Neuronal stem cell (in vitro differentiated cells): ENCODE data around the gene CD79A. TPM values are rescaled to one million over a fixed set of nuclear protein-coding genes. Genes with fewer than 3 reads are reported as not detected.

Experiments used
- DNase-seq: peaks from one replicate; pipeline ENCODE4 v3.0.0-alpha.2; 2013; ENCODE audit warnings: low spot score
- H2AFZ ChIP-seq: one replicate; pipeline ENCODE4 v1.6.1; 2013; ENCODE audit warnings: mild to moderate bottlenecking, low read length, inconsistent platforms
- H2AK5ac ChIP-seq: 2 replicates; pipeline ENCODE4 v1.6.1; 2013; ENCODE audit warnings: low read depth, mild to moderate bottlenecking, inconsistent platforms, low read length, moderate library complexity, mixed read lengths
- H2BK120ac ChIP-seq: 2 replicates; pipeline ENCODE4 v1.6.1; 2013; ENCODE audit warnings: low read depth, mild to moderate bottlenecking, inconsistent platforms, low read length, moderate library complexity, mixed read lengths
- H2BK12ac ChIP-seq: one replicate; pipeline ENCODE4 v1.6.1; 2013; ENCODE audit warnings: low read length, inconsistent platforms
- H2BK15ac ChIP-seq: 2 replicates; pipeline ENCODE4 v1.6.1; 2013; ENCODE audit warnings: mild to moderate bottlenecking, low read length, inconsistent platforms, mixed read lengths
- H2BK5ac ChIP-seq: one replicate; pipeline ENCODE4 v1.6.1; 2013; ENCODE audit warnings: inconsistent platforms, mild to moderate bottlenecking, low read length, moderate library complexity
- H3K14ac ChIP-seq: one replicate; pipeline ENCODE4 v1.6.1; 2013; ENCODE audit warnings: low read length, inconsistent platforms
- H3K18ac ChIP-seq: 2 replicates; pipeline ENCODE4 v1.6.1; 2013; ENCODE audit warnings: low read length, inconsistent platforms
- H3K23ac ChIP-seq: 2 replicates; pipeline ENCODE4 v1.6.1; 2013; ENCODE audit warnings: low read depth, mild to moderate bottlenecking, mixed read lengths, low read length, inconsistent platforms; ENCODE audit not compliant: poor library complexity
- H3K27ac ChIP-seq: replicated peaks from 3 replicates; pipeline ENCODE4 v1.5.1; 2013; ENCODE audit warnings: low read length, inconsistent platforms
- H3K27me3 ChIP-seq, 3 experiments: 2 replicates each; pipeline ENCODE4 v1.6.1; 2013; ENCODE audit warnings: low read length in 3 of 3, mild to moderate bottlenecking in 2 of 3, inconsistent platforms in 1 of 3, low read depth in 1 of 3, mixed read lengths in 1 of 3, moderate library complexity in 1 of 3; ENCODE audit not compliant: control insufficient read depth in 3 of 3, insufficient read depth in 3 of 3
- H3K36me3 ChIP-seq, 2 donors: replicated peaks in 1 of 2; 2 replicates each; pipeline ENCODE4 v1.6.1; 2013; ENCODE audit warnings: low read length in 2 of 2; ENCODE audit not compliant: control insufficient read depth in 2 of 2, insufficient read depth in 2 of 2
- H3K4ac ChIP-seq: 2 replicates; pipeline ENCODE4 v1.6.1; 2013; ENCODE audit warnings: inconsistent platforms, mild to moderate bottlenecking, low read length, moderate library complexity
- H3K4me1 ChIP-seq, 2 donors: 1 replicate in 1 of 2; 2 replicates in 1 of 2; pipeline ENCODE4 v1.6.1; 2013; ENCODE audit warnings: low read length in 2 of 2, low read depth in 1 of 2; ENCODE audit not compliant: control insufficient read depth in 2 of 2, insufficient read depth in 1 of 2
- H3K4me2 ChIP-seq: one replicate; pipeline ENCODE4 v1.6.1; 2013; ENCODE audit warnings: mild to moderate bottlenecking, low read length, inconsistent platforms; ENCODE audit not compliant: insufficient read depth, poor library complexity, severe bottlenecking
- H3K4me3 ChIP-seq, 2 donors: 2 replicates each; pipeline ENCODE4 v1.5.1; 2013; ENCODE audit warnings: low read length in 2 of 2, mild to moderate bottlenecking in 2 of 2, inconsistent platforms in 1 of 2, moderate library complexity in 1 of 2
- H3K79me1 ChIP-seq: one replicate; pipeline ENCODE4 v1.6.1; 2013; ENCODE audit warnings: low read depth, mild to moderate bottlenecking, inconsistent platforms, low read length, moderate library complexity
- H3K9ac ChIP-seq: one replicate; pipeline ENCODE4 v1.6.1; 2013; ENCODE audit warnings: mild to moderate bottlenecking, low read depth, low read length, inconsistent platforms; ENCODE audit not compliant: poor library complexity
- H3K9me3 ChIP-seq, 2 donors: replicated peaks in 1 of 2; 2 replicates each; pipeline versions ENCODE3 to v1.6.1; 2013; ENCODE audit warnings: low read length in 2 of 2, mild to moderate bottlenecking in 2 of 2, inconsistent platforms in 1 of 2, low read depth in 1 of 2, mixed read lengths in 1 of 2, moderate library complexity in 1 of 2; ENCODE audit not compliant: control insufficient read depth in 2 of 2, insufficient read depth in 1 of 2
- H4K8ac ChIP-seq: one replicate; pipeline ENCODE4 v1.6.1; 2013; ENCODE audit warnings: low read depth, mild to moderate bottlenecking, inconsistent platforms, low read length, moderate library complexity
- H4K91ac ChIP-seq: one replicate; pipeline ENCODE4 v1.6.1; 2013; ENCODE audit warnings: low read length, low read depth, mild to moderate bottlenecking, inconsistent platforms; ENCODE audit not compliant: poor library complexity
- WGBS, 2 donors: extraction: QIAGEN DNeasy Blood & Tissue Kit; methylation state at CpG; one replicate each; pipeline ENCODE4 v1.1.7; 2013; ENCODE audit warnings: missing lambda C conversion rate in 2 of 2, mixed read lengths in 1 of 2; ENCODE audit not compliant: insufficient read length in 2 of 2, insufficient replicate concordance in 1 of 2; ENCODE audit errors: extremely low coverage in 2 of 2; 5-methylcytosine and 5-hydroxymethylcytosine counted together
- polyA plus RNA-seq, 2 experiments: library from polyadenylated mRNA; stranded (reverse); fragments of 200-250 nt; gene quantifications; one replicate each; pipeline ENCODE4 v1.2.3, GENCODE V29; 2013

CD79A gene
- polyA plus RNA-seq (2013, experiment 1 of 2) = 0.67 TPM
- 0.64 TPM for polyA plus RNA-seq (2013, experiment 2 of 2)

DNA sequence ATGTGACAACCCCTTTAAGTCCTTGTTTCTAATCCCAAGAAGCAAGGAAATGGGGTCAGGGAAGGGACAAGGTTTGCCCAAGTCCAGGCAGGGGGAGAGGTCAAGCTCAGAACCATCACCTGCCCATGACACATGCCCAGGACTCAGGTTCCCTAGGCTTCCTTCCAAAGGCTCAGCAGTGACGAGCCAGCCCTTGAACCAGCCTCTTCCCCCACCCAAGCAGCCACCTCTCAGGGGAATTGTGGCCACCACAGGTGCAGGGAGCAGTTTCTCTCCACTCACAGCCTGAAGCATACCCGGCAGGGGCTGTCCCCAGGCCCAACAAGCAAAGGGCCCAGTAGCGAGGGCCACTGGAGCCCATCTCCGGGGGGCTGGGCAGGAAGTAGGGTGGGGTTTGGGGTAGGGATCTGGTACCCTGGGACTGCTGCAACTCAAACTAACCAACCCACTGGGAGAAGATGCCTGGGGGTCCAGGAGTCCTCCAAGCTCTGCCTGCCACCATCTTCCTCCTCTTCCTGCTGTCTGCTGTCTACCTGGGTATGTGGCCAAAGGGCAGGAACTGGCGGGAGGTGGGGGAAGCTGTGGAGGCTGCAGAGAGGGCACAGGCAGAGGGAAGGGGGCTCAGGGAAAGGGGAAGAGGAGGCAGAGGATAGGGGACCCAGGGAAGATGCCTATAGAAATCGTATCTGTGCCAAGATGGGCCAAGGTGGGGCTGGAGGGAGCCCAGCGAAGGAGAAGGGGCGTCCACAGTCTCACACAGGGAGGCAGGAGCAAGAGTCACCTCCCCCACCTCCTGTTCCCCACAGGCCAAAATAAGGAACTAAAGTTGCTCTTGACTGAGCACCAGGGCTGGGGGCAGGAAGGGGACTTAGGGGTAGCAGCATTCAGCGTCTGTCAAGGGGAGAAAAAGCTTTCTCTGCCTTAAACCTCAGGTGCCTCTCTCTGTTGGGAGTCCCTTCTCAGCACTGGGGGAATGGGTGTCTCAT, at the start of gene CD79A:
Gene CD79A, plus strand, starts transcription at position 433 of the 986 bp plus-strand sequence. Its CDS starts 26 bp downstream, at position 459.
- no peak within 1 kb of the TSS for H3K4me2 ChIP-seq
- no peak within 1 kb of the TSS for H3K4me3 ChIP-seq
- no peak within 1 kb of the TSS for H2BK120ac ChIP-seq
- H3K27me3 ChIP-seq = peaks cover 0 to 35% (median 7%) of the 10 kb centered on the region in 3 experiments
- no peak within 1 kb of the TSS for H3K18ac ChIP-seq
- no peak within 1 kb of the TSS for H2BK12ac ChIP-seq
- peaks cover 2 to 3% of the 10 kb centered on the region in 2 donors for H3K36me3 ChIP-seq
- no CpG with 5 or more reads among the region's 9 CpGs for WGBS, 2 donors
- no peaks in the 10 kb centered on the region for H3K79me1 ChIP-seq
- H2AFZ ChIP-seq = no peak within 1 kb of the TSS
- peak within 1 kb of the TSS; percentile 64 for H2BK15ac ChIP-seq
- no peak within 1 kb of the TSS for H4K8ac ChIP-seq
- no peak within 1 kb of the TSS for H3K14ac ChIP-seq
- H2AK5ac ChIP-seq = no peak within 1 kb of the TSS
- peaks cover 0 to 4% of the 10 kb centered on the region in 2 donors for H3K4me1 ChIP-seq
- H3K27ac ChIP-seq = no peak within 1 kb of the TSS
- H3K23ac ChIP-seq = peak within 1 kb of the TSS; percentile 87
- no peak for DNase-seq
- no peak within 1 kb of the TSS for H2BK5ac ChIP-seq
- H4K91ac ChIP-seq = no peak within 1 kb of the TSS
- H3K9ac ChIP-seq = peak within 1 kb of the TSS; percentile 16
- H3K4ac ChIP-seq = no peak within 1 kb of the TSS
- H3K9me3 ChIP-seq = no peaks in the 10 kb centered on the region

DNA sequence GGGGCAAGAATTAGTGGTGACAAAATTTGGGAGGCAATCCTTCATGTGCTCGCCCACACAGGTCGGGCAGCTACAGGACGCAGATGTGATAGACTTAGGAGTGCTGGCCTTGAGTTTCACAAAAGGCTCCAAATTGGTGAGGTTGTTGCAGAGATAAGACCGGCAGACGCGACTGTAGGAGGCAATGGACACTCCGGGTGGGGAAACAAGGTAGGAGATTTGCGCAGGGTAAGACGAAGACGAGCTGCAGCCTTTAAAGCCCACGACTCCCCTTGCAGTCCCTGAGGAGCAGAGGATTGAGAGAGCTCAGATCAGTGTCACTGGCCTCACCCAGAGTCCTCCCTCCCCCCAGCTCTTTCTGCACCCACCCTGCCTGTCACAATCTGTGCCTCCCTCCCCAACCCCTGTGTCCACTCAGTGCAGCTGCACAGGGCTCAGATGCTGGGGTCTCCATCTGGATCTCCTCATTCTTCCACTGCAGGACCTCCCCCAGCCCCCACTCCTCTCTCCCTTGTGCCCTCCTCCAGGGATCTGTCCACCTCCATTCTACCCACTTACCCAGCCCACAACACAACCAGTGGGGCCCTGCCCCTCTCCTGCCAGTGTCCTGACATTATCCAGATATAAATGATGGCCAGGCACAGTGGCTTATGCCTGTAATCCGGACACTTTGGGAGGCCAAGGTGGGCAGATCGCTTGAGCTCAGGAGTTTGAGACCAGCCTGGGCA, 38.9 kb upstream of the CD79A start:
- H2BK12ac ChIP-seq = no peak overlapping the region
- no peak overlapping the region for H3K4ac ChIP-seq
- H3K27me3 ChIP-seq = peaks cover 0 to 26% (median 0%) of the 10 kb centered on the region in 3 experiments
- no peak overlapping the region for H4K8ac ChIP-seq
- no peaks in the 10 kb centered on the region for H3K36me3 ChIP-seq
- H3K14ac ChIP-seq = no peak overlapping the region
- H3K18ac ChIP-seq = no peak overlapping the region
- H3K4me2 ChIP-seq = no peak overlapping the region
- WGBS, 2 donors = no CpG with 5 or more reads among the region's 13 CpGs
- H4K91ac ChIP-seq = no peak overlapping the region
- H3K79me1 ChIP-seq = no peaks in the 10 kb centered on the region
- no peaks in the 10 kb centered on the region for H3K9me3 ChIP-seq
- no peak overlapping the region for H2BK5ac ChIP-seq
- H2BK15ac ChIP-seq = no peak overlapping the region
- H3K4me1 ChIP-seq = no peaks in the 10 kb centered on the region
- no peak for DNase-seq
- H2AFZ ChIP-seq = no peak overlapping the region
- no peak overlapping the region for H3K27ac ChIP-seq
- H3K9ac ChIP-seq = no peak overlapping the region
- no peak overlapping the region for H2AK5ac ChIP-seq
- H3K23ac ChIP-seq = no peak overlapping the region
- no peak overlapping the region for H2BK120ac ChIP-seq
- no peak overlapping the region for H3K4me3 ChIP-seq

DNA sequence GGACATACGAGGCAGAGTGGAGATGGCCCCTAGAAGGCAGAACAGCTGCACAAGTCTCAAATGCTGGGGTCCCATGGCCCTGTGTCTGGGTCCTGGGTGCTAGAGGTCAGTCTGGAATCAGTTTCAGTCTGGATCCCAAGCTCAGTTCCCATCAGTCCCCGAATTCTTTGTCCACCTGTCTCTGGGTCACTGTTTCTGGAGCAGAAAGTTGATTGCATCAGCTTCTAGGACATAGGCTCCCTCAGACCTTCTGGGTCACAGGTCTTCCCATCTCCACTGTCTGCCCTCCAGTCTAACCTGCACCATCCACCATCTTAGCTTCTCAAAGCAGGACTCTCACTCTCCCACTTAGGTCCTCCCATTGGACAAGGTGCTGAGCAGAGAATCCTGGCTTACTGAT, 37.9 kb upstream of the CD79A start:
- H2BK5ac ChIP-seq = no peak overlapping the region
- no peak overlapping the region for H3K27ac ChIP-seq
- H3K9me3 ChIP-seq = no peaks in the 10 kb centered on the region
- no peak overlapping the region for H2AK5ac ChIP-seq
- no peak overlapping the region for H2BK12ac ChIP-seq
- H3K79me1 ChIP-seq = no peaks in the 10 kb centered on the region
- H3K27me3 ChIP-seq = peaks cover 0 to 26% (median 0%) of the 10 kb centered on the region in 3 experiments
- no peak overlapping the region for H3K9ac ChIP-seq
- H2BK15ac ChIP-seq = no peak overlapping the region
- no peak overlapping the region for H3K23ac ChIP-seq
- no CpG with 5 or more reads among the region's 2 CpGs for WGBS, 2 donors
- H4K91ac ChIP-seq = no peak overlapping the region
- H2AFZ ChIP-seq = no peak overlapping the region
- no peak overlapping the region for H3K14ac ChIP-seq
- no peaks in the 10 kb centered on the region for H3K36me3 ChIP-seq
- no peak overlapping the region for H2BK120ac ChIP-seq
- H3K4me3 ChIP-seq = no peak overlapping the region
- no peak for DNase-seq
- no peaks in the 10 kb centered on the region for H3K4me1 ChIP-seq
- H3K4ac ChIP-seq = no peak overlapping the region
- no peak overlapping the region for H3K4me2 ChIP-seq
- H3K18ac ChIP-seq = no peak overlapping the region
- H4K8ac ChIP-seq = no peak overlapping the region

DNA sequence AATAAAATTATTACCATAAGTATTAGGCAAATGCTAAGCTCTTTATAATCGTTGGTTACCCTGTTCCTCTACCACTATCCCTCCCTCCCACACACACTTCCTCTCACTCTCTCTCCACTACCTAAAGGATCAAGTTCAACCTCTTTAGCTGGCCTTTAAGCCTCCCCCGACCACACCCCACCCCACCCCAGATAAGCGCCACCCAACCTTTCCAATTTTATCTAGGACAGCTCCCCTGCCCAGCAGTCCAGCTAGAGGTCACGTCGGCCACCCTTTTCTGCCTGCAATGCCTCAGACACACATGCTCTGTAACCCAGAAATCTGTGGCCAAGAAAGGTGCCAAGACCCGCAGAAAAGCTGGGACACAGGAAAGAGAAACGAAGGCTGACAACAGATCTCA, 33.7 kb upstream of the CD79A start:
- Histone ChIP-seq H2BK5ac (no peak overlapping the region), H3K18ac (no peak overlapping the region), H2BK15ac (no peak overlapping the region), H3K23ac (no peak overlapping the region), H3K79me1 (no peaks in the 10 kb centered on the region), H3K9ac (no peak overlapping the region), H3K14ac (no peak overlapping the region), H2AFZ (no peak overlapping the region), H4K8ac (no peak overlapping the region), H2BK120ac (no peak overlapping the region), H3K27ac (no peak overlapping the region), H4K91ac (no peak overlapping the region), H3K4me2 (no peak overlapping the region), H2BK12ac (no peak overlapping the region), H3K36me3 (no peaks in the 10 kb centered on the region), H3K4me1 (no peaks in the 10 kb centered on the region), H2AK5ac (no peak overlapping the region), H3K27me3 (peaks cover 0 to 17% (median 0%) of the 10 kb centered on the region in 3 experiments), H3K4ac (no peak overlapping the region), H3K4me3 (no peak overlapping the region), H3K9me3 (no peaks in the 10 kb centered on the region)
- DNase-seq = no peak
- WGBS, 2 donors = no CpG with 5 or more reads among the region's 7 CpGs
